GM19238 (cell line): ENCODE measurements around the gene TMEM132A.

Experiments used
- DNase-seq: peaks from one replicate; pipeline ENCODE4 v3.0.0; 2011; ENCODE audit warnings: low spot score; ENCODE audit not compliant: insufficient read length

TMEM132A gene

GRCh38 chr11:60924110-60924905 lies at the start of gene TMEM132A:
TMEM132A (plus strand) TSS chr11:60924460; CDS start chr11:60924634, 174 bp downstream.
- peak; percentile 80 for DNase-seq

GRCh38 chr11:60875366-60876167 lies 48.7 kb upstream of the TMEM132A start:
- no peak for DNase-seq

- DNase-seq: no peak
Observed at GRCh38 chr11:60876168-60876485, 48.1 kb upstream of the TMEM132A start.

GRCh38 chr11:60878245-60879101 lies 45.8 kb upstream of the TMEM132A start:
- no peak for DNase-seq

GRCh38 chr11:60879104-60879503 lies 45.2 kb upstream of the TMEM132A start:
- DNase-seq: no peak

GRCh38 chr11:60879971-60880588 lies 44.2 kb upstream of the TMEM132A start:
- no peak for DNase-seq

GRCh38 chr11:60880643-60881282 lies 43.5 kb upstream of the TMEM132A start:
- DNase-seq: no peak

GRCh38 chr11:60887556-60887955 lies 36.7 kb upstream of the TMEM132A start:
- no peak for DNase-seq

GRCh38 chr11:60889869-60890311 lies 34.4 kb upstream of the TMEM132A start:
- no peak for DNase-seq

- DNase-seq: no peak
Observed at GRCh38 chr11:60890696-60891095, 33.6 kb upstream of the TMEM132A start.

- no peak for DNase-seq
Observed at GRCh38 chr11:60891103-60891741, 33.0 kb upstream of the TMEM132A start.

- no peak for DNase-seq
Observed at GRCh38 chr11:60895687-60896086, 28.6 kb upstream of the TMEM132A start.

GRCh38 chr11:60897496-60897895 lies 26.8 kb upstream of the TMEM132A start:
- DNase-seq: no peak

GRCh38 chr11:60899046-60899936 lies 25.0 kb upstream of the TMEM132A start:
- DNase-seq: no peak

- DNase-seq: no peak
Observed at GRCh38 chr11:60899977-60900376, 24.3 kb upstream of the TMEM132A start.

- no peak for DNase-seq
Observed at GRCh38 chr11:60900673-60901404, 23.4 kb upstream of the TMEM132A start.

- no peak for DNase-seq
Observed at GRCh38 chr11:60902625-60903024, 21.6 kb upstream of the TMEM132A start.

- DNase-seq: no peak
Observed at GRCh38 chr11:60905047-60905446, 19.2 kb upstream of the TMEM132A start.
